Naive thymus-derived CD4-positive, alpha-beta T cell (primary cell): Measurements from ENCODE around the gene AFF2. TPM values are rescaled to one million over a fixed set of nuclear protein-coding genes. Genes with fewer than 3 reads are reported as not detected.

Source experiments
- ATAC-seq: fragments of 150-1000 bp; cut with Tn5 transposase; 2 replicates; pipeline ENCODE4 v1.10.0; 2021; ENCODE audit warnings: mild to moderate bottlenecking, moderate library complexity
- CTCF ChIA-PET: fragments of 350-600 bp; sonication (Branson Sonifier 250); formaldehyde crosslinking; loops from one replicate; lab custom pipeline; 2021; ENCODE audit warnings: antibody characterized with exemption; lab: Charles Lee
- POLR2A ChIA-PET: fragments of 350-600 bp; sonication (Branson Sonifier 250); formaldehyde crosslinking; loops from one replicate; lab custom pipeline; 2021; ENCODE audit warnings: antibody characterized with exemption, inconsistent platforms; lab: Charles Lee
- DNase-seq, 9 donors: peaks; one replicate each; pipeline versions ENCODE4 v3.0.0 to v3.0.0-alpha.2; 2020 to 2022; ENCODE audit warnings: mixed read lengths in 1 of 9
- H3K27ac ChIP-seq: one replicate; pipeline ENCODE4 v1.7.0; 2013; ENCODE audit warnings: mild to moderate bottlenecking, low read depth, low read length, moderate library complexity
- H3K27me3 ChIP-seq, 2 donors: one replicate each; pipeline ENCODE4 v1.7.0; 2013; ENCODE audit warnings: low read length in 2 of 2, mild to moderate bottlenecking in 2 of 2, moderate library complexity in 2 of 2; ENCODE audit not compliant: control insufficient read depth in 2 of 2, insufficient read depth in 2 of 2
- H3K36me3 ChIP-seq, 3 experiments: 1 replicate in 2 of 3; 2 replicates in 1 of 3; pipeline ENCODE4 v1.7.0; 2013; ENCODE audit warnings: low read length in 3 of 3, mild to moderate bottlenecking in 3 of 3, moderate library complexity in 1 of 3; ENCODE audit not compliant: insufficient read depth in 3 of 3, control insufficient read depth in 2 of 3
- H3K4me1 ChIP-seq, 2 donors: one replicate each; pipeline ENCODE4 v1.7.0; 2013; ENCODE audit warnings: low read length in 2 of 2, mild to moderate bottlenecking in 2 of 2, moderate library complexity in 1 of 2; ENCODE audit not compliant: control insufficient read depth in 2 of 2, insufficient read depth in 2 of 2
- H3K4me3 ChIP-seq: 2 replicates; pipeline ENCODE4 v1.7.0; 2013; ENCODE audit warnings: mild to moderate bottlenecking, low read length
- H3K9me3 ChIP-seq, 3 experiments: 1 replicate in 2 of 3; 2 replicates in 1 of 3; pipeline ENCODE4 v1.7.0; 2013; ENCODE audit warnings: low read length in 3 of 3; ENCODE audit not compliant: control insufficient read depth in 2 of 3
- H3K27ac Mint-ChIP-seq, 9 donors: one replicate each; pipeline ENCODE4 v1.8.0; 2020 to 2022; ENCODE audit warnings: mixed read lengths in 9 of 9, mild to moderate bottlenecking in 8 of 9, moderate library complexity in 5 of 9, inconsistent platforms in 2 of 9
- H3K27me3 Mint-ChIP-seq, 5 donors: one replicate each; pipeline ENCODE4 v1.8.0; 2021 to 2022; ENCODE audit warnings: mixed read lengths in 5 of 5, mild to moderate bottlenecking in 1 of 5
- H3K36me3 Mint-ChIP-seq, 5 donors: one replicate each; pipeline ENCODE4 v1.8.0; 2020 to 2022; ENCODE audit warnings: mixed read lengths in 5 of 5, mild to moderate bottlenecking in 3 of 5, inconsistent platforms in 1 of 5
- H3K4me1 Mint-ChIP-seq, 7 donors: one replicate each; pipeline ENCODE4 v1.8.0; 2020 to 2022; ENCODE audit warnings: mixed read lengths in 7 of 7, mild to moderate bottlenecking in 3 of 7, inconsistent platforms in 1 of 7
- H3K4me3 Mint-ChIP-seq, 10 donors: one replicate each; pipeline ENCODE4 v1.8.0; 2020 to 2022; ENCODE audit warnings: mild to moderate bottlenecking in 10 of 10, mixed read lengths in 10 of 10, moderate library complexity in 6 of 10, inconsistent platforms in 2 of 10
- H3K9me3 Mint-ChIP-seq, 11 donors: one replicate each; pipeline ENCODE4 v1.8.0; 2020 to 2022; ENCODE audit warnings: mixed read lengths in 11 of 11, mild to moderate bottlenecking in 4 of 11, inconsistent platforms in 1 of 11, moderate library complexity in 1 of 11
- intact Hi-C, 2 donors: fragments of 100-400 bp; cut with micrococcal nuclease; formaldehyde crosslinking; loops; one replicate each; pipeline ENCODE4 v1.15.1; 2023
- polyA plus RNA-seq, 2 donors: library from polyadenylated mRNA; unstranded; fragments of 300-500 nt; fragmentation: Illumina TruSeq; gene quantifications; one replicate each; pipeline ENCODE4 v1.2.3, GENCODE V29; 2021
- total RNA-seq, 6 experiments: library from RNA in 5 of 6; stranded (reverse) in 5 of 6; gene quantifications; 1 replicate in 5 of 6; 2 replicates in 1 of 6; pipeline ENCODE4 v1.2.3 and lab custom pipeline; 2021 to 2026

Gene AFF2
- total and polyA plus RNA-seq, 7 experiments from 2014 or later, result 0.31 to 6.0 (median 2.8) TPM

- Mint-ChIP-seq H3K4me3 (no peak overlapping the region), H3K27me3 (no peaks in the 10 kb centered on the region), H3K27ac (no peak overlapping the region)
Measured at GRCh38 chrX:148755111-148755510, 254.7 kb downstream of the AFF2 start.

DNA sequence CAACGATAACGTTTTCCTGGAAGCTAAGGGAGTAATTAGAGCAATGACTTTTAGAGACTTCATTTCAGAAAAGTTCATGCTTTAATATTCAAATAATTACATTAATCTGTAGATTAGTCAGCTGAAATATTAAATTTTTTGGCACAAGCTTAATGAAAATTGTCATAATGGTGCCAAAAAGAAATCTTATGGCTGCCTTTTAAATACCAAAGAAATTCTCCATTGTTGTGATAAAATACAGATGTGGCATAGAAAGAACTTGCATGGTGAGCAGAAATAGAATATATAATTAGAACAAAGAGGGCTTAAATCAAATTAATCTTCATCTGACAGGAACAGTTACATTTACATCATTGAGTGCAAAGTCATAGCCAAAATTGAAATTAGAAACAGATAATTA is 263.5 kb downstream of the AFF2 start:
- Mint-ChIP-seq H3K36me3 (peaks cover 0 to 6% (median 0%) of the 10 kb centered on the region in 5 donors), H3K4me1 (no peaks in the 10 kb centered on the region), H3K27me3 (no peaks in the 10 kb centered on the region), H3K27ac (no peak overlapping the region), H3K4me3 (no peak overlapping the region), H3K9me3 (peaks cover 0 to 6% (median 0%) of the 10 kb centered on the region in 11 donors)
- Histone ChIP-seq H3K4me1 (no peaks in the 10 kb centered on the region), H3K9me3 (no peaks in the 10 kb centered on the region), H3K4me3 (no peak overlapping the region), H3K27ac (no peak overlapping the region), H3K36me3 (no peaks in the 10 kb centered on the region), H3K27me3 (no peaks in the 10 kb centered on the region)
- ATAC-seq, result no peak
- no peak for DNase-seq
- ChIA-PET POLR2A (no interaction called here), CTCF (no interaction called here)
- intact Hi-C loops, result no loop called here

More at GRCh38 chrX:148755111-148755510, 254.7 kb downstream of the AFF2 start:
- peaks cover 0 to 4% (median 4%) of the 10 kb centered on the region in 5 donors for H3K36me3 Mint-ChIP-seq
- peaks cover 0 to 2% (median 0%) of the 10 kb centered on the region in 11 donors for H3K9me3 Mint-ChIP-seq
- Histone ChIP-seq H3K9me3 (no peaks in the 10 kb centered on the region), H3K4me3 (no peak overlapping the region), H3K27ac (no peak overlapping the region), H3K36me3 (no peaks in the 10 kb centered on the region), H3K4me1 (no peaks in the 10 kb centered on the region), H3K27me3 (no peaks in the 10 kb centered on the region)
- ATAC-seq (no peak), DNase-seq (no peak)
- intact Hi-C loops, result no loop called here
- POLR2A ChIA-PET, result no interaction called here
- CTCF ChIA-PET, result no interaction called here
- no peaks in the 10 kb centered on the region for H3K4me1 Mint-ChIP-seq

DNA sequence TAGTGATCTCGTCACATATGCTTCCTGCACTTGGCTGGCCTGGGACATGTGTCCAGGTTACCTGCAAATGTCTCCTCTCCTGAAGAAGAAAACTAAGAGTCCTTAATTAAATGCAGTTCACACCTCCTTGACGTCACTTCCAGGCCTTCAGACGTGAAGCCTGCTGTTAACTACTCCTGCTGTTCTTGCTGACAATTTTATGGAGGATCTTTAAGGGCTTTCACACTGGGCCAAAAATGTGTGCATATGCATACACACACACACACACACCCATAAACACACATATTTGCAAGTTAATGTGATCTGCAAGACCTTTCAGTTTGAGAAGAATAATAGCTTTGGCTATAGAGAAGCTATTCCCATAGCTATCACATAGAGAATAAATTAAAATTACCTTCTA is 267.9 kb downstream of the AFF2 start:
- DNase-seq (no peak), ATAC-seq (no peak)
- Histone ChIP-seq H3K36me3 (no peaks in the 10 kb centered on the region), H3K9me3 (no peaks in the 10 kb centered on the region), H3K27ac (no peak overlapping the region), H3K27me3 (no peaks in the 10 kb centered on the region), H3K4me3 (no peak overlapping the region), H3K4me1 (no peaks in the 10 kb centered on the region)
- Mint-ChIP-seq H3K27ac (no peak overlapping the region), H3K27me3 (no peaks in the 10 kb centered on the region), H3K4me3 (no peak overlapping the region), H3K4me1 (no peaks in the 10 kb centered on the region), H3K9me3 (peaks cover 0 to 6% (median 2%) of the 10 kb centered on the region in 11 donors), H3K36me3 (peaks cover 0 to 6% (median 0%) of the 10 kb centered on the region in 5 donors)
- intact Hi-C loops, result no loop called here
- CTCF ChIA-PET, result no interaction called here
- POLR2A ChIA-PET, result no interaction called here

- no peak overlapping the region for H3K4me3 Mint-ChIP-seq
- intact Hi-C loops, result no loop called here
- DNase-seq (no peak), ATAC-seq (no peak)
- no peaks in the 10 kb centered on the region for H3K4me1 Mint-ChIP-seq
- Histone ChIP-seq H3K27ac (no peak overlapping the region), H3K27me3 (no peaks in the 10 kb centered on the region), H3K9me3 (no peaks in the 10 kb centered on the region), H3K4me1 (no peaks in the 10 kb centered on the region), H3K4me3 (no peak overlapping the region), H3K36me3 (no peaks in the 10 kb centered on the region)
- POLR2A ChIA-PET, result no interaction called here
- H3K27me3 Mint-ChIP-seq, result no peaks in the 10 kb centered on the region
- H3K9me3 Mint-ChIP-seq, result peaks cover 0 to 25% (median 0%) of the 10 kb centered on the region in 11 donors
- no peak overlapping the region for H3K27ac Mint-ChIP-seq
- H3K36me3 Mint-ChIP-seq, result peaks cover 0 to 6% (median 0%) of the 10 kb centered on the region in 5 donors
- CTCF ChIA-PET, result no interaction called here
Measured at GRCh38 chrX:148771440-148771839, 271.0 kb downstream of the AFF2 start.

DNA sequence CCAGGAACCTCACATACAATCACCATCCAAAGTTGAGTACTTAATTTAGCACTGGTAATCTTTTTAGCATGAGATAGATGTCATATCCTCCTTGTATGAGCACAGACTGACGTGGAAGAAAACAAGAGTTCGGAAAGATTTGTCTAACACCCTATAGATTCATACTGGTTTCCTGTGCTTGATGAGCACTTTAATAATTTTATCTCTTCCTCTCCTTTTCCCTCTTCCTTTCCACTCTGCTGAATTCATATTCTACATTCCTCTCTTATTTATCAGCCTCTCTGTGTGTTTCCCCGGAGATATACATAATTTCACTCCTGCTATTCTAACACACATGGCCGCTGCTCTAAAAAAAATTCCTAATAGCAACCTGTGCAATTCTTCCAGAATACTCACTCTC is 273.9 kb downstream of the AFF2 start:
- intact Hi-C loops, result no loop called here
- CTCF ChIA-PET, result no interaction called here
- Histone ChIP-seq H3K4me3 (no peak overlapping the region), H3K27ac (no peak overlapping the region), H3K9me3 (no peaks in the 10 kb centered on the region), H3K4me1 (no peaks in the 10 kb centered on the region), H3K36me3 (no peaks in the 10 kb centered on the region), H3K27me3 (no peaks in the 10 kb centered on the region)
- POLR2A ChIA-PET, result no interaction called here
- Mint-ChIP-seq H3K27me3 (no peaks in the 10 kb centered on the region), H3K4me3 (no peak overlapping the region), H3K27ac (no peak overlapping the region), H3K36me3 (peaks cover 0 to 9% (median 5%) of the 10 kb centered on the region in 5 donors), H3K9me3 (peaks cover 0 to 48% (median 16%) of the 10 kb centered on the region in 11 donors), H3K4me1 (no peaks in the 10 kb centered on the region)
- ATAC-seq (no peak), DNase-seq (no peak)

DNA sequence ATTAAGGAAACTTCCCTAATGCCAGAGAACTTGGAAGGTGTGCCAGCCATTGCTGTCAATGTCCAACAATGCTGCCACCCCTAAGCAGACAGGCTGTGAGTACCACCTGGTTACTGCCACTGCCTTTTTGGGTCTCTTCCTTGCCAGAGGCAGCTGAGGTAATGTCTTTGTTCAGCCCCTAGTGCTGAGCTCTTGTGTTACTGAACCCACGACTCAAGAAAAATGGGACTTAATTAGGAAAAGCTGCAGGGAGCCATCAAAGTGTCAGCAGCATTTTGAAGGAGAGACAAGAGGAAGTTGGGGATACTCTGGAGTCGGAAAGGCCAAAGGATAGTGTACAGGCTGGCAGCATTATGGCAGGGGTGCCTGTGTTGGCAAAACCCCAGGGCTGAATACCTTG is 283.7 kb downstream of the AFF2 start:
- POLR2A ChIA-PET, result no interaction called here
- H3K27me3 ChIP-seq, result no peaks in the 10 kb centered on the region
- H3K36me3 Mint-ChIP-seq, result peaks cover 0 to 5% (median under 1%) of the 10 kb centered on the region in 5 donors
- CTCF ChIA-PET, result no interaction called here
- ATAC-seq (no peak), DNase-seq (no peak)
- no peaks in the 10 kb centered on the region for H3K36me3 ChIP-seq
- H3K27me3 Mint-ChIP-seq, result no peaks in the 10 kb centered on the region
- H3K9me3 Mint-ChIP-seq, result peaks cover 0 to 15% (median 5%) of the 10 kb centered on the region in 11 donors
- H3K27ac Mint-ChIP-seq, result no peak overlapping the region
- no peak overlapping the region for H3K4me3 ChIP-seq
- no peaks in the 10 kb centered on the region for H3K9me3 ChIP-seq
- intact Hi-C loops, result no loop called here
- H3K27ac ChIP-seq, result no peak overlapping the region
- H3K4me1 ChIP-seq, result no peaks in the 10 kb centered on the region
- no peaks in the 10 kb centered on the region for H3K4me1 Mint-ChIP-seq
- no peak overlapping the region for H3K4me3 Mint-ChIP-seq

- CTCF ChIA-PET, result no interaction called here
- no peaks in the 10 kb centered on the region for H3K36me3 Mint-ChIP-seq
- intact Hi-C loops, result no loop called here
- Histone ChIP-seq H3K27ac (no peak overlapping the region), H3K27me3 (no peaks in the 10 kb centered on the region), H3K9me3 (no peaks in the 10 kb centered on the region), H3K36me3 (no peaks in the 10 kb centered on the region), H3K4me1 (no peaks in the 10 kb centered on the region), H3K4me3 (no peak overlapping the region)
- no peaks in the 10 kb centered on the region for H3K27me3 Mint-ChIP-seq
- no peak for ATAC-seq
- no peak overlapping the region for H3K27ac Mint-ChIP-seq
- DNase-seq, result no peak
- no peaks in the 10 kb centered on the region for H3K4me1 Mint-ChIP-seq
- POLR2A ChIA-PET, result no interaction called here
- H3K9me3 Mint-ChIP-seq, result peaks cover 0 to 7% (median 2%) of the 10 kb centered on the region in 11 donors
- H3K4me3 Mint-ChIP-seq, result no peak overlapping the region
Measured at GRCh38 chrX:148784856-148785255, 284.4 kb downstream of the AFF2 start.
